Measurements from ENCODE around the gene HSPG2.

The HSPG2 gene

GRCh38 chr1:21951226-21951870 lies 14.2 kb upstream of the HSPG2 start:
- Histone ChIP-seq H3K9ac (ENCODE audit: low read length) (no peak overlapping the region), H4K8ac (ENCODE audit: low read depth, low read length) (no peak overlapping the region), H3K4me1 (ENCODE audit: control insufficient read depth in 1 of 2, insufficient read depth in 2 of 2, low read length in 2 of 2) (peaks cover 13% of the 10 kb centered on the region in 2 experiments), H3K14ac (ENCODE audit: low read length) (no peak overlapping the region), H3K79me2 (ENCODE audit: control insufficient read depth, insufficient read depth, low read length, poor library complexity) (peaks cover 4% of the 10 kb centered on the region), H3K4me2 (ENCODE audit: low read length) (no peak overlapping the region), H2BK12ac (ENCODE audit: low read length) (no peak overlapping the region), H4K12ac (ENCODE audit: low read depth, low read length) (no peak overlapping the region), H2BK120ac (ENCODE audit: insufficient read depth, low read length, poor library complexity) (no peak overlapping the region), H2AFZ (ENCODE audit: insufficient read depth, low read length, poor library complexity) (no peak overlapping the region), H3K79me1 (ENCODE audit: low read length) (peaks cover 12% of the 10 kb centered on the region), H3K9me3 (ENCODE audit: insufficient read depth, low read depth, low read length) (no peaks in the 10 kb centered on the region), H3K4ac (ENCODE audit: low read depth, low read length) (no peak overlapping the region), H3K18ac (ENCODE audit: low read length) (no peak overlapping the region), H2BK5ac (ENCODE audit: low read depth, low read length, poor library complexity) (no peak overlapping the region), H3K23ac (ENCODE audit: low read length) (no peak overlapping the region), H3K27me3 (ENCODE audit: insufficient read depth, low read length) (no peaks in the 10 kb centered on the region), H4K91ac (ENCODE audit: low read depth, low read length) (no peak overlapping the region), H3K27ac (ENCODE audit: low read depth, low read length) (no peak overlapping the region), H3K4me3 (ENCODE audit: low read depth, low read length) (no peak overlapping the region), H2AK5ac (ENCODE audit: low read length) (no peak overlapping the region), H3K36me3 (ENCODE audit: control insufficient read depth in 1 of 2, insufficient read depth in 2 of 2, low read length in 2 of 2) (no peaks in the 10 kb centered on the region)
- WGBS (ENCODE audit: extremely low coverage, insufficient coverage, insufficient read length), result no CpG with 5 or more reads among the region's 12 CpGs
- peak; percentile 96 to 98 for DNase-seq

GRCh38 chr1:21950734-21951133 lies 13.6 kb upstream of the HSPG2 start:
- Histone ChIP-seq H4K91ac (ENCODE audit: low read depth, low read length) (no peak overlapping the region), H3K9me3 (ENCODE audit: insufficient read depth, low read depth, low read length) (no peaks in the 10 kb centered on the region), H3K36me3 (ENCODE audit: control insufficient read depth in 1 of 2, insufficient read depth in 2 of 2, low read length in 2 of 2) (no peaks in the 10 kb centered on the region), H2AFZ (ENCODE audit: insufficient read depth, low read length, poor library complexity) (no peak overlapping the region), H4K12ac (ENCODE audit: low read depth, low read length) (no peak overlapping the region), H3K79me2 (ENCODE audit: control insufficient read depth, insufficient read depth, low read length, poor library complexity) (peaks cover 4% of the 10 kb centered on the region), H3K27ac (ENCODE audit: low read depth, low read length) (no peak overlapping the region), H3K23ac (ENCODE audit: low read length) (no peak overlapping the region), H3K4ac (ENCODE audit: low read depth, low read length) (no peak overlapping the region), H3K9ac (ENCODE audit: low read length) (no peak overlapping the region), H3K79me1 (ENCODE audit: low read length) (peaks cover 7% of the 10 kb centered on the region), H3K4me3 (ENCODE audit: low read depth, low read length) (no peak overlapping the region), H2BK12ac (ENCODE audit: low read length) (no peak overlapping the region), H2BK5ac (ENCODE audit: low read depth, low read length, poor library complexity) (no peak overlapping the region), H2AK5ac (ENCODE audit: low read length) (no peak overlapping the region), H3K27me3 (ENCODE audit: insufficient read depth, low read length) (no peaks in the 10 kb centered on the region), H4K8ac (ENCODE audit: low read depth, low read length) (no peak overlapping the region), H3K18ac (ENCODE audit: low read length) (no peak overlapping the region), H3K4me2 (ENCODE audit: low read length) (no peak overlapping the region), H3K4me1 (ENCODE audit: control insufficient read depth in 1 of 2, insufficient read depth in 2 of 2, low read length in 2 of 2) (peaks cover 7% of the 10 kb centered on the region in 2 experiments), H3K14ac (ENCODE audit: low read length) (no peak overlapping the region), H2BK120ac (ENCODE audit: insufficient read depth, low read length, poor library complexity) (no peak overlapping the region)
- no CpG with 5 or more reads among the region's 7 CpGs for WGBS (ENCODE audit: extremely low coverage, insufficient coverage, insufficient read length)
- no peak for DNase-seq

- no peak overlapping the region for H3K4me2 ChIP-seq (ENCODE audit: low read length)
- H2AK5ac ChIP-seq (ENCODE audit: low read length), result no peak overlapping the region
- peaks cover 8% of the 10 kb centered on the region for H3K79me1 ChIP-seq (ENCODE audit: low read length)
- H3K14ac ChIP-seq (ENCODE audit: low read length), result no peak overlapping the region
- no CpG with 5 or more reads among the region's 11 CpGs for WGBS (ENCODE audit: extremely low coverage, insufficient coverage, insufficient read length)
- H3K18ac ChIP-seq (ENCODE audit: low read length), result no peak overlapping the region
- no peak overlapping the region for H2BK5ac ChIP-seq (ENCODE audit: low read depth, low read length, poor library complexity)
- no peak for DNase-seq
- H4K91ac ChIP-seq (ENCODE audit: low read depth, low read length), result no peak overlapping the region
- H3K79me2 ChIP-seq (ENCODE audit: control insufficient read depth, insufficient read depth, low read length, poor library complexity), result no peaks in the 10 kb centered on the region
- no peak overlapping the region for H2BK12ac ChIP-seq (ENCODE audit: low read length)
- no peak overlapping the region for H3K4me3 ChIP-seq (ENCODE audit: low read depth, low read length)
- peaks cover 9 to 17% of the 10 kb centered on the region in 2 experiments for H3K4me1 ChIP-seq (ENCODE audit: control insufficient read depth in 1 of 2, insufficient read depth in 2 of 2, low read length in 2 of 2)
- H3K36me3 ChIP-seq (ENCODE audit: control insufficient read depth in 1 of 2, insufficient read depth in 2 of 2, low read length in 2 of 2), result no peaks in the 10 kb centered on the region
- no peak overlapping the region for H4K12ac ChIP-seq (ENCODE audit: low read depth, low read length)
- H3K27me3 ChIP-seq (ENCODE audit: insufficient read depth, low read length), result no peaks in the 10 kb centered on the region
- H2AFZ ChIP-seq (ENCODE audit: insufficient read depth, low read length, poor library complexity), result no peak overlapping the region
- no peak overlapping the region for H3K23ac ChIP-seq (ENCODE audit: low read length)
- no peaks in the 10 kb centered on the region for H3K9me3 ChIP-seq (ENCODE audit: insufficient read depth, low read depth, low read length)
- no peak overlapping the region for H2BK120ac ChIP-seq (ENCODE audit: insufficient read depth, low read length, poor library complexity)
- H3K27ac ChIP-seq (ENCODE audit: low read depth, low read length), result no peak overlapping the region
- no peak overlapping the region for H4K8ac ChIP-seq (ENCODE audit: low read depth, low read length)
- no peak overlapping the region for H3K9ac ChIP-seq (ENCODE audit: low read length)
- H3K4ac ChIP-seq (ENCODE audit: low read depth, low read length), result no peak overlapping the region
Measured at GRCh38 chr1:21946836-21947587, 9.9 kb upstream of the HSPG2 start.

- no peaks in the 10 kb centered on the region for H3K27me3 ChIP-seq (ENCODE audit: insufficient read depth, low read length)
- H3K27ac ChIP-seq (ENCODE audit: low read depth, low read length), result peak overlapping the region; percentile 74
- H4K12ac ChIP-seq (ENCODE audit: low read depth, low read length), result no peak overlapping the region
- no peak overlapping the region for H3K4ac ChIP-seq (ENCODE audit: low read depth, low read length)
- no CpG with 5 or more reads among the region's 3 CpGs for WGBS (ENCODE audit: extremely low coverage, insufficient coverage, insufficient read length)
- H3K18ac ChIP-seq (ENCODE audit: low read length), result no peak overlapping the region
- peak overlapping the region; percentile 6 for H4K8ac ChIP-seq (ENCODE audit: low read depth, low read length)
- H3K4me1 ChIP-seq (ENCODE audit: control insufficient read depth in 1 of 2, insufficient read depth in 2 of 2, low read length in 2 of 2), result peaks cover 9 to 18% of the 10 kb centered on the region in 2 experiments
- H3K79me2 ChIP-seq (ENCODE audit: control insufficient read depth, insufficient read depth, low read length, poor library complexity), result no peaks in the 10 kb centered on the region
- peak overlapping the region; percentile 11 for H2BK5ac ChIP-seq (ENCODE audit: low read depth, low read length, poor library complexity)
- H3K4me2 ChIP-seq (ENCODE audit: low read length), result no peak overlapping the region
- H2AK5ac ChIP-seq (ENCODE audit: low read length), result peak overlapping the region; percentile 32
- no peaks in the 10 kb centered on the region for H3K9me3 ChIP-seq (ENCODE audit: insufficient read depth, low read depth, low read length)
- H2BK12ac ChIP-seq (ENCODE audit: low read length), result peak overlapping the region; percentile 74
- H3K9ac ChIP-seq (ENCODE audit: low read length), result no peak overlapping the region
- no peak overlapping the region for H3K14ac ChIP-seq (ENCODE audit: low read length)
- H4K91ac ChIP-seq (ENCODE audit: low read depth, low read length), result peak overlapping the region; percentile 45
- peak overlapping the region; percentile 67 for H2BK120ac ChIP-seq (ENCODE audit: insufficient read depth, low read length, poor library complexity)
- H2AFZ ChIP-seq (ENCODE audit: insufficient read depth, low read length, poor library complexity), result peak overlapping the region; percentile 30
- no peak overlapping the region for H3K23ac ChIP-seq (ENCODE audit: low read length)
- H3K4me3 ChIP-seq (ENCODE audit: low read depth, low read length), result no peak overlapping the region
- DNase-seq, result no peak
- no peaks in the 10 kb centered on the region for H3K36me3 ChIP-seq (ENCODE audit: control insufficient read depth in 1 of 2, insufficient read depth in 2 of 2, low read length in 2 of 2)
- H3K79me1 ChIP-seq (ENCODE audit: low read length), result peaks cover 8% of the 10 kb centered on the region
Measured at GRCh38 chr1:21944733-21945073, 7.6 kb upstream of the HSPG2 start.

Measured in trophoblast cell (in vitro differentiated cells and primary cell).